Activated T-helper 1 cell treated with anti-CD3 and anti-CD28 coated beads, Interleukin-2, amount 50 U/mL, for 16 hours (primary cell): ENCODE results near the gene MYLK.
"Not testable (repeated sequence)": the region's sequence is repeated elsewhere in the genome, so short reads cannot be mapped to it uniquely, and the experiment has no call there.

Experiments used
- DNase-seq, 2 donors: peaks; one replicate each; pipeline ENCODE4 v3.0.0-alpha.2; 2020; ENCODE audit warnings: low read depth in 1 of 2, low spot score in 1 of 2

The MYLK gene, protein sequence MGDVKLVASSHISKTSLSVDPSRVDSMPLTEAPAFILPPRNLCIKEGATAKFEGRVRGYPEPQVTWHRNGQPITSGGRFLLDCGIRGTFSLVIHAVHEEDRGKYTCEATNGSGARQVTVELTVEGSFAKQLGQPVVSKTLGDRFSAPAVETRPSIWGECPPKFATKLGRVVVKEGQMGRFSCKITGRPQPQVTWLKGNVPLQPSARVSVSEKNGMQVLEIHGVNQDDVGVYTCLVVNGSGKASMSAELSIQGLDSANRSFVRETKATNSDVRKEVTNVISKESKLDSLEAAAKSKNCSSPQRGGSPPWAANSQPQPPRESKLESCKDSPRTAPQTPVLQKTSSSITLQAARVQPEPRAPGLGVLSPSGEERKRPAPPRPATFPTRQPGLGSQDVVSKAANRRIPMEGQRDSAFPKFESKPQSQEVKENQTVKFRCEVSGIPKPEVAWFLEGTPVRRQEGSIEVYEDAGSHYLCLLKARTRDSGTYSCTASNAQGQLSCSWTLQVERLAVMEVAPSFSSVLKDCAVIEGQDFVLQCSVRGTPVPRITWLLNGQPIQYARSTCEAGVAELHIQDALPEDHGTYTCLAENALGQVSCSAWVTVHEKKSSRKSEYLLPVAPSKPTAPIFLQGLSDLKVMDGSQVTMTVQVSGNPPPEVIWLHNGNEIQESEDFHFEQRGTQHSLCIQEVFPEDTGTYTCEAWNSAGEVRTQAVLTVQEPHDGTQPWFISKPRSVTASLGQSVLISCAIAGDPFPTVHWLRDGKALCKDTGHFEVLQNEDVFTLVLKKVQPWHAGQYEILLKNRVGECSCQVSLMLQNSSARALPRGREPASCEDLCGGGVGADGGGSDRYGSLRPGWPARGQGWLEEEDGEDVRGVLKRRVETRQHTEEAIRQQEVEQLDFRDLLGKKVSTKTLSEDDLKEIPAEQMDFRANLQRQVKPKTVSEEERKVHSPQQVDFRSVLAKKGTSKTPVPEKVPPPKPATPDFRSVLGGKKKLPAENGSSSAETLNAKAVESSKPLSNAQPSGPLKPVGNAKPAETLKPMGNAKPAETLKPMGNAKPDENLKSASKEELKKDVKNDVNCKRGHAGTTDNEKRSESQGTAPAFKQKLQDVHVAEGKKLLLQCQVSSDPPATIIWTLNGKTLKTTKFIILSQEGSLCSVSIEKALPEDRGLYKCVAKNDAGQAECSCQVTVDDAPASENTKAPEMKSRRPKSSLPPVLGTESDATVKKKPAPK (N-terminal part only)

GRCh38 chr3:123884203-123884831 is at the start of gene MYLK:
Gene MYLK, minus strand, starts transcription at chr3:123884332. Its CDS starts 90,491 bp downstream, at chr3:123793841.
- DNase-seq, result no peak

DNA sequence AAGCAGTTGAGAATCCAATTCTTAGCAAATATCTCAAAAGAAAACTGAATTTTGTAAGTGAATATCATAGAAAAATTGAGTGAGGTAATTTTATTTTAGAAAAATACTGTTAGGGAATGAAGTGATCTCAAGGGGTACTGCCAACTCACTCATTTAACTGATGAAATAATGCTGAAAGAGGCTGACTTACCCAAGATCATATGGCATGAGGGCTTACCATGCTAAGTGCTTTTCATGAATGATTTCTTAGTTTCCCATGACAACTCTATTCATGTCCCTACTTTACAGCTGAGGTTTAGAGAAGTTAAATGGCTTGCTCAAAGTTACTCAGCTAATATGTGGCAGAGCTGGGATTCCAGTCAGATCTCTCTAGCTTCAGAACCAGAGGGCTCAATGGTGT is 46.3 kb upstream of the MYLK start:
- no peak for DNase-seq

GRCh38 chr3:123929325-123929724 is 45.2 kb upstream of the MYLK start:
- DNase-seq, result no peak

- DNase-seq, result no peak
Measured at GRCh38 chr3:123926396-123926795, 42.3 kb upstream of the MYLK start.

DNA sequence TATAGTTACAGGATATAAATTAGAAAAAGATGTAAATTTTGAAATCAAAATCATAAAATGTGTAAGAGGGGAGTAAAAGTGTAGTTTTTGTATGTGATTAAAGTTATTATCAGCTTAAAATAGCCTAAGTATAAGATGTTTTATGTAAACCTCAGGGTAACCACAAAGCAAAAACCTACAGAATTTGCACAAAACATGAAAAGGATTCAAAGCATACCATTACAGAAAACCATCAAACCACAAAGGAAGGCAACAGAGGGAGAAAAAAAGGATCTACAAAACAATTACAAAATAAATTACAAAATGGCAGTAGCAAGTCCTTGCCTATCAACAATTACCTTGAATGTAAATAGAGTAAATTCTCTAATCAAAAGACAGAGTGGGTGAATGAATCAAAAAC is 36.7 kb upstream of the MYLK start:
- no peak for DNase-seq

DNA sequence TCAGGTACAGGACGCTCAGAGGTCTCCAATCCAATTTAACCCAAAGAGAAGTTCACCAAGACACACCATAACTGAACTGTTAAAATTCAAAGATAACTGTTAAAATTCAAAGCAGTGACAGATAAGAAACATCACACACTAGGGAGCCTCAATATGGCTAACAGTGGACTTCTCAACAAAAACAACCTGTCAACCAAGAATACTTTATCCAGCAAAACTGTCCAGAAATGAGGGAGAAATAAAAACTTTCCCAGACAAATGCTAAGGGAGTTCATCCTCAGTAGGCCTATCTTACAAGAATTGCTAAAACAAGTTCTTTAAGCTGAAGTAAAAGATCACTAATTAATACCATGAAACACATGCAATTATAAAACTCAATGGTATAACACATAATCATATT is 36.3 kb upstream of the MYLK start:
- DNase-seq, result no peak

GRCh38 chr3:123919353-123919752 is 35.2 kb upstream of the MYLK start:
- no peak for DNase-seq

GRCh38 chr3:123914829-123915228 is 30.7 kb upstream of the MYLK start:
- no peak for DNase-seq

DNA sequence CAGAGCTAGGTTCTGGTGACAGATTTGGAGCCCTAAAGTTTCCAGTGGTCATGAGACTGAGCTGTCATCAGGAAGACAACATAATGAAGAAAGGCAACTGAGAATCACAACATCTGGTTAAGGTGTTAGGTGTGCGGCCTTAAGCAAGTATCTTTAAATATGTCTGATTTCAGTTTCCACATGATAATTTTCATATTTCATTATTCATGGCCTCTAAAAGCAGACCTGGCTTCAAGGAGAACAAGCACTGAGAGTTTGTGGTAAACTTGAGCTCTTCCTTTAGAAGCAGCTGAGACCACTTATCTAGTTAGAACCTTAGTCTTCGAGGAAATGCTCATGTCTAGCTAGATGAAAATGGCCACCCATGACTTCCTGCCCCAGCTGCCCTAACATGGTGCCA is 25.7 kb upstream of the MYLK start:
- no peak for DNase-seq

DNA sequence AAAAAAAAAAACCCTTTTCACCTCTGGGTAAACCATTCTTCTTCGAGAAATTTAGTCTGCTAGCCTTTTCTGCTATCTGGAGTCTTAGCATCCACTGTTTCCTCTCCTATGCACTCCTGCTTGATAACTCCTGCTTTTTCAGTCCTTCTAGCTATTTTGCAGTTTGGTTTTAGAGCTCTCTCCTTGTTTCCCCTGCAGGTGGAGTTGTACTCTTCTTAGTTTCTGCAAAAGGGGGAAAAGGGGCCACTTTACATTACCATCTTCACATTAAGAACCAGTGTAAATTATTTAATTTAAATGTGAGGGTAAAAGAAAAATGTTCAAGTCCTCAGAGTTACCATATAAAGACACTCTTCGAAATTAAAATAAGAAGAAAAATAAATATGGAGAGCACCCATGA is 23.6 kb upstream of the MYLK start:
- no peak for DNase-seq

DNA sequence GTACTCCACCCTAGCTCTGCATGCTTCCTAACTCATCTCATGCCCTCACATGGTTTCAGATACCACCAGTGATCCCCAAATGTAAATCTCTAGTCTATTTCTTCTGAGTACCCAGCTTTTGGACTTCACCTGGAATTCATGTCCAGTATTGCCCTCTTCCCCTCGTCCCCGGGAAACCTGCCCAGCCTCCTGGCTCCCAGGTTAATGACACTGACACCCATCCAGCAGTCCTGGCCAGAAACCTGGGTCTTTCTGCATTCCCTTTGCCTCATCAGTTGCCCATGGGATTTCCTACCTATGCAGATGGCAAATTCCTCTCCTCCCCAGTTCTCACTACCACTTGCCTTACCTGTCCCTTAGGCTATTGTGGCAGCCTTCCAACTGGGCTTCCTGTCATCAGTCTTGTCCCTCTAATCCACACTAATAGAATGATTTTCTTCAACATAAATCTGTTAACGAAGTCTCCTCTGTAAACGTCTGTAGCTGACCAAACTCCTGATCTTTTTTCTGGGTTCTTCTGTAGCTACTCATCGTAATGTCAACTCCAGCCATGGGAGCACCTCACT is 15.3 kb upstream of the MYLK start:
- DNase-seq, result no peak

- DNase-seq, result no peak
Measured at GRCh38 chr3:123893012-123893411, 8.9 kb upstream of the MYLK start.

- no peak for DNase-seq
Measured at GRCh38 chr3:123892195-123892594, 8.1 kb upstream of the MYLK start.

DNA sequence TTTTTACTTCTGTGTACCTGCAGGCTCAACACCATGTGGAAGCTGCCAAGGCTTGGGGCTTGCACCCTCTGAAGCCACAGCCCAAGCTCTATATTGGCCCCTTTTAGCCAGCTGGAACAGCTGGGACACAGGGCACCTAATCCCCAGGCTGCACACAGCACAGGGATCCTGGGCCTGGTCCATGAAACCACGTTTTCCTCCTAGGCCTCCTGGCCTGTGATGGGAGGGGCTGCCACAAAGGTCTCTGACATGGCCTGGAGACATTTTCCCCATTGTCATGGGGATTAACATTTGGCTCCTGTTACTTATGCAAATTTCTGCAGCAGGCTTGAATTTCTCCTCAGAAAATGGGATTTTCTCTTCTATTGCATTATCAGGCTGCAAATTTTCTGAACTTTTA is 6.9 kb upstream of the MYLK start:
- not testable (repeated sequence) for DNase-seq

DNA sequence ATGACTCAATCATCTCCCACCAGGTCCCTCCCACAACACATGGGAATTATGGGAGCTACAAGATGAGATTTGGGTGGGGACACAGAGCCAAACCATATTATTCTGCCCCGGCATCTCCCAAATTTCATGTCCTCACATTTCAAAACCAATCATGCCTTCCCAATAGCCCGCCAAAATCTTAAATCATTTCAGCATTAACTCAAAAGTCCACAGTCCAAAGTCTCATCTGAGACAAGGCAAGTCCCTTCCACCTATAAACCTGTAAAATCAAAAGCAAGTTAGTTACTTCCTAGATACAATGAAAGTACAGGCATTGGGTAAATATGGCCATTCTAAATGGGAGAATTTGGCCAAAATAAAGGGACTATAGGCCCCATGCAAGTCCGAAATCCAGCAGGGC is 6.0 kb upstream of the MYLK start:
- not testable (repeated sequence) for DNase-seq

GRCh38 chr3:123884993-123885392 is 861 bp upstream of the MYLK start:
- no peak for DNase-seq

- DNase-seq, result no peak
Measured at GRCh38 chr3:123883701-123884202, 380 bp downstream of the MYLK start.

DNA sequence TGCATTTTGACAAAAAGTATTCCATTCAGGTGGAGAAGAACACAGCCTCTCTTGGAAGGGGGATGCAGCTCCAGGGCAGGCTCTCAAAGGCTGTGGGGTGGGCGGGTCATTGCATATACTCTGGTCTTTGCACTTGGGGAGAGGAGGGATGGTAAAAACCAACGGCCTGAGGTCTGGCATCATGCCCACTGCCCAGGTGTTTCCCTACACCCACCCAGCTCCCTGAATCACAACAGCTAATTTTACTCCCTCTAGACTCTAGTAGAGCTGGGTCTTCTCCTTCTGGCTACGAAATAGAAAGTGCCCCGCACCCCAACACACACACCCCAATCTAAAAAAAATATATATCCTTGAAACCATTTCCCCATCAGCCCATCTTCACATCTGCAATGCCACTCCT is 1.0 kb downstream of the MYLK start:
- DNase-seq, result no peak

GRCh38 chr3:123881771-123882170 is 2.4 kb downstream of the MYLK start:
- DNase-seq, result no peak

- DNase-seq, result no peak
Measured at GRCh38 chr3:123880998-123881561, 3.1 kb downstream of the MYLK start.
